Stomach (tissue), 4 donors: Measurements from ENCODE around the gene OPHN1.

Source experiments
- EP300 ChIP-seq: sonication (generic); formaldehyde crosslinking; IDR thresholded peaks from one replicate; pipeline ENCODE4 v1.6.1; 2017; ENCODE audit warnings: antibody characterized with exemption
- POLR2A ChIP-seq, 4 donors: fragments of 450-650 bp; IDR thresholded peaks; one replicate each; pipeline ENCODE4 v1.6.1; 2016; ENCODE audit warnings: antibody characterized with exemption in 4 of 4, control low read depth in 2 of 4, mild to moderate bottlenecking in 1 of 4, moderate library complexity in 1 of 4
- TF ChIP-seq, protein P1 (sequence below), 7 experiments: fragments of 450-650 bp in 4 of 7; fragments of 200-600 bp in 3 of 7; sonication (generic) in 3 of 7; IDR thresholded peaks; one replicate each; pipeline ENCODE4 v1.5.1; 2016 to 2019; ENCODE audit warnings: antibody characterized with exemption in 7 of 7, control low read depth in 2 of 7, mild to moderate bottlenecking in 1 of 7

DNA sequence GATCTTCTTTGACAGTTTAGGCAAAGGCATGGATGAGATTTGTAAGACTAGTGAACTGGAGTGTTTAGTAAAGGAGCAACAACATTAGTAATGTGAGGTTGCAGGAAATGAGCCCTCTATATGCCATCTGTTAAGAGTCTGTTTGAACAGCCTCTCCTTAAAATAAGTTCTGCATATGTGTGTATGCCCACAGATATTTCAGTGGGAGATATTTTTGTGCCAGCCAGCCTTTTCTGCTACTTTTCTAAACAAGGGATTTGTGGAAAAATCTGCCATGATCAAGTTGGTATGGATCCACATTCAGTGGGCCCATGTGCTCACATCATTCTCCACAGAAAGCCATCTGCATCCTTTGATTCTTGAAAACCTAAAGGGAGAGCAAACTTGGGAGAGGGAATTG lies 237.7 kb downstream of the OPHN1 start:
- TF ChIP-seq, protein P1, sequence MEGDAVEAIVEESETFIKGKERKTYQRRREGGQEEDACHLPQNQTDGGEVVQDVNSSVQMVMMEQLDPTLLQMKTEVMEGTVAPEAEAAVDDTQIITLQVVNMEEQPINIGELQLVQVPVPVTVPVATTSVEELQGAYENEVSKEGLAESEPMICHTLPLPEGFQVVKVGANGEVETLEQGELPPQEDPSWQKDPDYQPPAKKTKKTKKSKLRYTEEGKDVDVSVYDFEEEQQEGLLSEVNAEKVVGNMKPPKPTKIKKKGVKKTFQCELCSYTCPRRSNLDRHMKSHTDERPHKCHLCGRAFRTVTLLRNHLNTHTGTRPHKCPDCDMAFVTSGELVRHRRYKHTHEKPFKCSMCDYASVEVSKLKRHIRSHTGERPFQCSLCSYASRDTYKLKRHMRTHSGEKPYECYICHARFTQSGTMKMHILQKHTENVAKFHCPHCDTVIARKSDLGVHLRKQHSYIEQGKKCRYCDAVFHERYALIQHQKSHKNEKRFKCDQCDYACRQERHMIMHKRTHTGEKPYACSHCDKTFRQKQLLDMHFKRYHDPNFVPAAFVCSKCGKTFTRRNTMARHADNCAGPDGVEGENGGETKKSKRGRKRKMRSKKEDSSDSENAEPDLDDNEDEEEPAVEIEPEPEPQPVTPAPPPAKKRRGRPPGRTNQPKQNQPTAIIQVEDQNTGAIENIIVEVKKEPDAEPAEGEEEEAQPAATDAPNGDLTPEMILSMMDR (IDR thresholded peaks at IDR 0.05) = no peak
- TF ChIP-seq POLR2A (IDR thresholded peaks at IDR 0.05) (no peak), EP300 (no peak)
